T-helper 1 cell treated with Interleukin-12 subunit alpha and Interleukin-12 subunit beta and Interleukin-4 antibody, amounts not matched to agents 30 μg/mL and 1 μg/mL, for 36 hours (primary cell): Measurements from ENCODE around the gene XK.

Source experiments
- H3K27ac Mint-ChIP-seq: one replicate; pipeline ENCODE4 v1.8.0; 2021; ENCODE audit warnings: mild to moderate bottlenecking, mixed read lengths
- H3K27me3 Mint-ChIP-seq: one replicate; pipeline ENCODE4 v1.8.0; 2021; ENCODE audit warnings: low read depth, mixed read lengths
- H3K36me3 Mint-ChIP-seq: one replicate; pipeline ENCODE4 v1.8.0; 2021; ENCODE audit warnings: low read depth, mixed read lengths
- H3K4me1 Mint-ChIP-seq: one replicate; pipeline ENCODE4 v1.8.0; 2021; ENCODE audit warnings: low read depth, mixed read lengths
- H3K4me3 Mint-ChIP-seq: one replicate; pipeline ENCODE4 v1.8.0; 2021; ENCODE audit warnings: mild to moderate bottlenecking, moderate library complexity, mixed read lengths
- H3K9me3 Mint-ChIP-seq: one replicate; pipeline ENCODE4 v1.8.0; 2021; ENCODE audit warnings: mixed read lengths

Gene XK

GRCh38 chrX:37666516-37666915 is 19.1 kb upstream of the XK start:
- Mint-ChIP-seq H3K27ac (no peak overlapping the region), H3K4me3 (no peak overlapping the region), H3K27me3 (no peaks in the 10 kb centered on the region)

GRCh38 chrX:37667141-37667540 is 18.4 kb upstream of the XK start:
- H3K4me1 Mint-ChIP-seq, result no peaks in the 10 kb centered on the region
- no peaks in the 10 kb centered on the region for H3K36me3 Mint-ChIP-seq
- no peak overlapping the region for H3K4me3 Mint-ChIP-seq
- H3K27ac Mint-ChIP-seq, result no peak overlapping the region
- peaks cover 6% of the 10 kb centered on the region for H3K9me3 Mint-ChIP-seq
- no peaks in the 10 kb centered on the region for H3K27me3 Mint-ChIP-seq

More at GRCh38 chrX:37666516-37666915, 19.1 kb upstream of the XK start:
- Mint-ChIP-seq H3K36me3 (no peaks in the 10 kb centered on the region), H3K4me1 (no peaks in the 10 kb centered on the region), H3K9me3 (peaks cover 6% of the 10 kb centered on the region)

- Mint-ChIP-seq H3K4me3 (no peak overlapping the region), H3K27me3 (no peaks in the 10 kb centered on the region), H3K36me3 (no peaks in the 10 kb centered on the region), H3K4me1 (no peaks in the 10 kb centered on the region), H3K27ac (no peak overlapping the region), H3K9me3 (no peaks in the 10 kb centered on the region)
These were observed 13.0 kb upstream of the XK start for GRCh38 chrX:37672563-37672962.

GRCh38 chrX:37676811-37677210 is 8.8 kb upstream of the XK start:
- Mint-ChIP-seq H3K9me3 (no peaks in the 10 kb centered on the region), H3K36me3 (no peaks in the 10 kb centered on the region), H3K27ac (no peak overlapping the region), H3K4me3 (no peak overlapping the region), H3K4me1 (no peaks in the 10 kb centered on the region), H3K27me3 (no peaks in the 10 kb centered on the region)

GRCh38 chrX:37677243-37677642 is 8.3 kb upstream of the XK start:
- H3K36me3 Mint-ChIP-seq, result no peaks in the 10 kb centered on the region
- no peaks in the 10 kb centered on the region for H3K4me1 Mint-ChIP-seq
- H3K27me3 Mint-ChIP-seq, result no peaks in the 10 kb centered on the region
- no peak overlapping the region for H3K27ac Mint-ChIP-seq
- no peaks in the 10 kb centered on the region for H3K9me3 Mint-ChIP-seq
- H3K4me3 Mint-ChIP-seq, result no peak overlapping the region

- H3K36me3 Mint-ChIP-seq, result no peaks in the 10 kb centered on the region
- no peak overlapping the region for H3K4me3 Mint-ChIP-seq
- no peaks in the 10 kb centered on the region for H3K27me3 Mint-ChIP-seq
- no peaks in the 10 kb centered on the region for H3K4me1 Mint-ChIP-seq
- no peaks in the 10 kb centered on the region for H3K9me3 Mint-ChIP-seq
- no peak overlapping the region for H3K27ac Mint-ChIP-seq
These were observed 7.8 kb upstream of the XK start for GRCh38 chrX:37677765-37678164.

- Mint-ChIP-seq H3K4me1 (no peaks in the 10 kb centered on the region), H3K36me3 (no peaks in the 10 kb centered on the region)
These were observed 7.0 kb upstream of the XK start for GRCh38 chrX:37678574-37678973.

GRCh38 chrX:37679230-37679629 is 6.4 kb upstream of the XK start:
- H3K4me1 Mint-ChIP-seq, result no peaks in the 10 kb centered on the region
- H3K27ac Mint-ChIP-seq, result no peak overlapping the region
- H3K9me3 Mint-ChIP-seq, result no peaks in the 10 kb centered on the region
- no peaks in the 10 kb centered on the region for H3K27me3 Mint-ChIP-seq
- H3K36me3 Mint-ChIP-seq, result no peaks in the 10 kb centered on the region
- no peak overlapping the region for H3K4me3 Mint-ChIP-seq

More at GRCh38 chrX:37678574-37678973, 7.0 kb upstream of the XK start:
- Mint-ChIP-seq H3K27me3 (no peaks in the 10 kb centered on the region), H3K9me3 (no peaks in the 10 kb centered on the region), H3K27ac (no peak overlapping the region), H3K4me3 (no peak overlapping the region)

GRCh38 chrX:37679888-37680287 is 5.7 kb upstream of the XK start:
- no peaks in the 10 kb centered on the region for H3K4me1 Mint-ChIP-seq
- no peaks in the 10 kb centered on the region for H3K27me3 Mint-ChIP-seq
- no peak overlapping the region for H3K4me3 Mint-ChIP-seq
- no peaks in the 10 kb centered on the region for H3K36me3 Mint-ChIP-seq
- no peak overlapping the region for H3K27ac Mint-ChIP-seq
- H3K9me3 Mint-ChIP-seq, result no peaks in the 10 kb centered on the region

- Mint-ChIP-seq H3K4me3 (no peak overlapping the region), H3K27me3 (no peaks in the 10 kb centered on the region), H3K4me1 (no peaks in the 10 kb centered on the region), H3K36me3 (no peaks in the 10 kb centered on the region), H3K27ac (no peak overlapping the region), H3K9me3 (no peaks in the 10 kb centered on the region)
These were observed 1.2 kb upstream of the XK start for GRCh38 chrX:37684426-37684825.

GRCh38 chrX:37684973-37685372 is 618 bp upstream of the XK start:
- Mint-ChIP-seq H3K36me3 (no peaks in the 10 kb centered on the region), H3K4me3 (no peak overlapping the region), H3K27me3 (no peaks in the 10 kb centered on the region), H3K9me3 (no peaks in the 10 kb centered on the region), H3K27ac (no peak overlapping the region), H3K4me1 (no peaks in the 10 kb centered on the region)

GRCh38 chrX:37686369-37686995 is 891 bp downstream of the XK start:
- Mint-ChIP-seq H3K36me3 (no peaks in the 10 kb centered on the region), H3K27me3 (no peaks in the 10 kb centered on the region), H3K9me3 (no peaks in the 10 kb centered on the region), H3K4me3 (peak overlapping the region; percentile 56), H3K4me1 (no peaks in the 10 kb centered on the region), H3K27ac (no peak overlapping the region)

- no peaks in the 10 kb centered on the region for H3K36me3 Mint-ChIP-seq
- no peaks in the 10 kb centered on the region for H3K27me3 Mint-ChIP-seq
- no peaks in the 10 kb centered on the region for H3K9me3 Mint-ChIP-seq
- H3K4me1 Mint-ChIP-seq, result no peaks in the 10 kb centered on the region
- no peak overlapping the region for H3K4me3 Mint-ChIP-seq
- H3K27ac Mint-ChIP-seq, result no peak overlapping the region
These were observed 1.4 kb downstream of the XK start for GRCh38 chrX:37686996-37687395.

GRCh38 chrX:37690119-37690518 is 4.5 kb downstream of the XK start:
- Mint-ChIP-seq H3K27ac (no peak overlapping the region), H3K4me3 (no peak overlapping the region), H3K27me3 (no peaks in the 10 kb centered on the region), H3K36me3 (no peaks in the 10 kb centered on the region), H3K4me1 (no peaks in the 10 kb centered on the region), H3K9me3 (no peaks in the 10 kb centered on the region)

- no peaks in the 10 kb centered on the region for H3K27me3 Mint-ChIP-seq
- no peaks in the 10 kb centered on the region for H3K9me3 Mint-ChIP-seq
- no peak overlapping the region for H3K4me3 Mint-ChIP-seq
- H3K36me3 Mint-ChIP-seq, result no peaks in the 10 kb centered on the region
- H3K27ac Mint-ChIP-seq, result no peak overlapping the region
- no peaks in the 10 kb centered on the region for H3K4me1 Mint-ChIP-seq
These were observed 7.3 kb downstream of the XK start for GRCh38 chrX:37692918-37693317.
